Ovary (tissue), 9 donors: ENCODE measurements around the gene RGS7. TPM values are rescaled to one million over a fixed set of nuclear protein-coding genes. Genes with fewer than 3 reads are reported as not detected.
"Not testable (repeated sequence)": the region's sequence is repeated elsewhere in the genome, so short reads cannot be mapped to it uniquely, and the experiment has no call there.

Experiments
- DNase-seq, 5 donors: peaks; one replicate each; pipeline ENCODE4 v3.0.0-alpha.2; 2019 to 2020
- H3K27ac ChIP-seq, 2 donors: fragments of 200-600 bp; one replicate each; pipeline versions ENCODE4 v1.5.1 to v1.8.0; 2019 to 2022
- H3K27me3 ChIP-seq: fragments of 200-600 bp; one replicate; pipeline ENCODE4 v1.8.0; 2022
- H3K36me3 ChIP-seq: fragments of 200-600 bp; sonication (generic); one replicate; pipeline ENCODE4 v1.5.1; 2019
- H3K4me1 ChIP-seq: one replicate; pipeline ENCODE4 v1.8.1; 2013; ENCODE audit warnings: mild to moderate bottlenecking, moderate library complexity; ENCODE audit not compliant: insufficient read depth
- H3K4me3 ChIP-seq: fragments of 200-600 bp; sonication (generic); one replicate; pipeline ENCODE4 v1.5.1; 2017
- H3K9me3 ChIP-seq, 2 donors: fragments of 200-600 bp in 1 of 2; sonication (generic) in 1 of 2; one replicate each; pipeline versions ENCODE4 v1.5.1 to v1.8.1; 2013 to 2019; ENCODE audit warnings: mild to moderate bottlenecking in 1 of 2, moderate library complexity in 1 of 2
- EP300 ChIP-seq: sonication (generic); formaldehyde crosslinking; IDR thresholded peaks from one replicate; pipeline ENCODE4 v1.6.1; 2017; ENCODE audit warnings: antibody characterized with exemption
- POLR2A ChIP-seq: fragments of 450-650 bp; IDR thresholded peaks from one replicate; pipeline ENCODE4 v1.6.1; 2017; ENCODE audit warnings: antibody characterized with exemption, mild to moderate bottlenecking, moderate library complexity
- WGBS, 3 donors: extraction: QIAGEN DNeasy Blood & Tissue Kit in 1 of 3; methylation state at CpG; one replicate each; pipeline versions ENCODE4 v1.1.5 to v1.1.7; 2013 to 2017; 5-methylcytosine and 5-hydroxymethylcytosine counted together
- intact Hi-C, 4 donors: fragments of 100-400 bp; cut with DNase I; formaldehyde crosslinking; loops; one replicate each; pipeline versions ENCODE4 v1.11.0 to v1.15.1; 2022 to 2023
- polyA plus RNA-seq, 2 donors: library from polyadenylated mRNA; stranded (reverse); fragments of 200-250 nt in 1 of 2; fragments of 350-450 nt in 1 of 2; fragmentation: Illumina TruSeq in 1 of 2; extraction: RNeasy Lipid Tissue Mini Kit (QIAGEN cat#74804) in 1 of 2; gene quantifications; one replicate each; pipeline ENCODE4 v1.2.3, GENCODE V29; 2013 to 2014
- total RNA-seq, 7 donors: library from RNA; depleted of rRNA in 2 of 7; stranded (reverse); fragments of >200 nt in 2 of 7; fragmentation: NEBNext Ultra II Directional in 3 of 7; extraction: Animal tissue kit (Norgen Biotek cat#: 25700) in 3 of 7; gene quantifications; one replicate each; pipeline versions ENCODE4 v1.1.0 to v1.2.4, GENCODE V29; 2016 to 2023
- TF ChIP-seq, protein P1 (sequence below), 3 donors: fragments of 450-650 bp in 2 of 3; fragments of 200-600 bp in 1 of 3; IDR thresholded peaks; one replicate each; pipeline versions ENCODE4 v1.5.1 to v1.8.0; 2016 to 2022; ENCODE audit warnings: antibody characterized with exemption in 3 of 3, mild to moderate bottlenecking in 1 of 3
- donor health status: DM: no; HTN: no; CAD: no; lungs with moderate emphysema.
- donor health status: DM: no; HTN: no; CAD: no.
- donor health status: Bipolar disorder and iron deficiency.
- donor health status: DM: yes; HTN: yes; CAD: no.
- donor health status: DM: no; HTN: no; CAD: no.
- donor health status: DM: yes; HTN: yes; CAD: no.

RGS7 gene
- total and polyA plus RNA-seq, 9 donors = 0.10 to 1.00 (median 0.37) TPM; not detected in 1

DNA sequence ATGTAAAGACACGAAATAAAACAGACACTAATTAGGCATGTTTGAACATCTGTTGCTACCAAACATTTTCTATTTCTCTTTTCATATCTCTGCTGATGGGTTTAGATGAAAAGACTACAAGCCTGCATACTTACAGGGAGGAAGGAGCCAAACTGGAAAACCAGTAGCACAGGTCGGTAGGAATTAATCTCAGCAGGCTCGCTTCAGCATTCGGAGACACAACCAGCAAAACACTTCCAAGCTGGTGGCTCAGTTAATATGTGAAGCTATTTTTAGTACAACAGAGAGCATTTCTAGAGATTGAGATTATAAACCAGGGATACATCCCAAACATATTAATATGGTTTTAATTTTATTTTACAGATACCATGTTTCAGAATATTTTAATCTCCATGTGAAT lies 444.2 kb downstream of the RGS7 start:
- H3K4me1 ChIP-seq = no peaks in the 10 kb centered on the region
- intact Hi-C loops = no loop called here

DNA sequence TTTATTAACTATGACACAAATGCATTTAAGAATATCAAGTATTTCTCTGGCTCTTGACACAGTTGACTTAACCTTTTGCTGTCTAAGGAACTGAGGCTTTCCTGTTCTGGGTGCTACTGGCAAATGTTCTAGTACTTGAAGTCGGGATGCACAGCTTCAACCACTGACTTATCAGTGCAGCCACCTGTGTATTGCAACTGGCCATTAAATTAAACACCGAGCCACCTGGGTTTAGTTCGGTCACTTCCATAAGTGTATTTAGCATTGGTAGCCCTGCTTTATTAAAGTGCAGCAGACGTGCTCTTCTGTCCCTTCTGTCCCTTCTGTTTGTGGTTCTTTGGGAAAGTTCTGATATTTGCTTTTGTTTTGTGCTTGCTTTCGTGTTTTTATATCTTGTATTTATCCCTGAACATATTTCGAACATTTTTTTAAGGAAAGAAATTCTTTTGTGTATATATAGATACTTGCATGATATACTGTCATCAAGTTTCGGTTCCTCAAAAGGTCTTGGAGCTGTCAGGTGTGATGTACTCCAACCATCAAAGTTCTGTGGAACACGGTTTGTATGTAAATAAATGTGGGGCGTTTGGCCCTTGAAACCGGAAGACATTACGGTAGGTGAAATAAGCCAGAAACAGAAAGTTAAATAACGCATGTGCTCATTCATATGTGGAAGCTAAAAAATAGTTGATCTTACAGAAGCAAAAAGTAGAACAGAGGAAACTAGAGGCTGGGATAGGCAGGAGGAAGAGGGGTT lies 447.1 kb downstream of the RGS7 start:
- TF ChIP-seq, protein P1, sequence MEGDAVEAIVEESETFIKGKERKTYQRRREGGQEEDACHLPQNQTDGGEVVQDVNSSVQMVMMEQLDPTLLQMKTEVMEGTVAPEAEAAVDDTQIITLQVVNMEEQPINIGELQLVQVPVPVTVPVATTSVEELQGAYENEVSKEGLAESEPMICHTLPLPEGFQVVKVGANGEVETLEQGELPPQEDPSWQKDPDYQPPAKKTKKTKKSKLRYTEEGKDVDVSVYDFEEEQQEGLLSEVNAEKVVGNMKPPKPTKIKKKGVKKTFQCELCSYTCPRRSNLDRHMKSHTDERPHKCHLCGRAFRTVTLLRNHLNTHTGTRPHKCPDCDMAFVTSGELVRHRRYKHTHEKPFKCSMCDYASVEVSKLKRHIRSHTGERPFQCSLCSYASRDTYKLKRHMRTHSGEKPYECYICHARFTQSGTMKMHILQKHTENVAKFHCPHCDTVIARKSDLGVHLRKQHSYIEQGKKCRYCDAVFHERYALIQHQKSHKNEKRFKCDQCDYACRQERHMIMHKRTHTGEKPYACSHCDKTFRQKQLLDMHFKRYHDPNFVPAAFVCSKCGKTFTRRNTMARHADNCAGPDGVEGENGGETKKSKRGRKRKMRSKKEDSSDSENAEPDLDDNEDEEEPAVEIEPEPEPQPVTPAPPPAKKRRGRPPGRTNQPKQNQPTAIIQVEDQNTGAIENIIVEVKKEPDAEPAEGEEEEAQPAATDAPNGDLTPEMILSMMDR (IDR thresholded peaks at IDR 0.05) = no peak
- no peak for TF ChIP-seq EP300
- TF ChIP-seq POLR2A = no peak
- Histone ChIP-seq H3K27me3 (no peaks in the 10 kb centered on the region), H3K4me1 (no peaks in the 10 kb centered on the region), H3K4me3 (no peak overlapping the region), H3K27ac (no peak overlapping the region), H3K9me3 (no peaks in the 10 kb centered on the region), H3K36me3 (no peaks in the 10 kb centered on the region)
- intact Hi-C loops = no loop called here
- no peak for DNase-seq
- 89 to 91% (median 90%) methylated on average over 12 of the region's 12 CpGs for WGBS, 3 donors

More for the DNA sequence above, 444.2 kb downstream of the RGS7 start:
- TF ChIP-seq POLR2A = no peak
- no peak for TF ChIP-seq EP300
- TF ChIP-seq, protein P1 (IDR thresholded peaks at IDR 0.05) = no peak
- 12 to 29% (median 13%) methylated on average over 4 of the region's 4 CpGs for WGBS, 3 donors
- no peaks in the 10 kb centered on the region for H3K9me3 ChIP-seq
- H3K27ac ChIP-seq = no peak overlapping the region
- DNase-seq = no peak
- H3K27me3 ChIP-seq = no peaks in the 10 kb centered on the region
- H3K36me3 ChIP-seq = no peaks in the 10 kb centered on the region
- no peak overlapping the region for H3K4me3 ChIP-seq

DNA sequence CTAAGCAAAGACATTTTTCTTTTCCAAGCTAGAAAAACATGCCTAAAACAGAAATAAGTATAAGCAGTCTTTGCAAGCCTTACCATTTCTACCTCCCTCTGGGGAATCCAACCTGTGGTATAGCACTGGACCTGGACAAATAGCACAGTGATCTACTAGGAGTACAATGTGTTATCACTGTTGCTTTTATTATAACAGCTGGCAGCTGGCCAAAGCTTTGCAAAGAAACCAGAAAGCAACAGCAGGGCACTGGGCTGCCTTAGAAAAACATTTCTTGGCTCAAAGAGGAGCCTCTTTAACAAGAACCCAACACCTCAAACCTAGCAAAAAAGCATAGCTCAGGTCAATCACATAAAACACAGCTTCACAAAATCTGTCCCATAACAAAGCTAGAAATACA lies 450.5 kb downstream of the RGS7 start:
- Histone ChIP-seq H3K36me3 (no peaks in the 10 kb centered on the region), H3K27me3 (no peaks in the 10 kb centered on the region), H3K9me3 (no peaks in the 10 kb centered on the region), H3K4me1 (no peaks in the 10 kb centered on the region), H3K4me3 (no peak overlapping the region), H3K27ac (no peak overlapping the region)
- TF ChIP-seq POLR2A (no peak), EP300 (no peak)
- TF ChIP-seq, protein P1 (IDR thresholded peaks at IDR 0.05) = no peak
- DNase-seq = no peak
- intact Hi-C loops = no loop called here

DNA sequence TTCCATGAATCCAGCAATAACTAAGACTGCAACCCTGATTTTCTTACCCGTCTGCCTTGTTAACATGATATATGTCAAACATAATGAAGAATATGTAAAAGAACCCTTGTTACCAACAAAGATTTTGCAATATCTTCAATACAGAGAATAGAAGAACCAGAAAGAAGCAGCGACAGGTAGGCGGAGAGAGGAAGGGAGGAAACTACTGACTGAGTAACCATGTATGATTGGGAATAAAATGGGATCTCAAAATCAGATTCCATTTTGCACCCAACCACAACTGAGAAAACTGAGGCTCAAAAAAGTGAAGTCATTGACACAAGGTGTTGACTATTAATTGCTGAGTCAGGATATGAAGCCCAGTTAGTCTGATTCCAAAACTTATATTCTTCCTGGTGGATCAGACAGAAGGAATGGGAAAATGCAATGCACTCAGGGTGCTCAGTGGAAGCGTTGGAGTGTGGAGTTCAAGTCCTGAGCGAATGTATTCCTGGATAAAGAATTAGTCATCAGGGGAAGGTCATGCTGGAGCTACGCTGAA lies 451.7 kb downstream of the RGS7 start:
- no peak for TF ChIP-seq EP300
- no peak for TF ChIP-seq POLR2A
- TF ChIP-seq, protein P1 (IDR thresholded peaks at IDR 0.05) = no peak
- H3K9me3 ChIP-seq = no peaks in the 10 kb centered on the region
- DNase-seq = no peak
- H3K36me3 ChIP-seq = no peaks in the 10 kb centered on the region
- H3K27me3 ChIP-seq = no peaks in the 10 kb centered on the region
- H3K4me3 ChIP-seq = no peak overlapping the region
- H3K4me1 ChIP-seq = no peaks in the 10 kb centered on the region
- H3K27ac ChIP-seq = no peak overlapping the region
- 90 to 91% (median 90%) methylated on average over 6 of the region's 6 CpGs for WGBS, 3 donors
- intact Hi-C loops = no loop called here

DNA sequence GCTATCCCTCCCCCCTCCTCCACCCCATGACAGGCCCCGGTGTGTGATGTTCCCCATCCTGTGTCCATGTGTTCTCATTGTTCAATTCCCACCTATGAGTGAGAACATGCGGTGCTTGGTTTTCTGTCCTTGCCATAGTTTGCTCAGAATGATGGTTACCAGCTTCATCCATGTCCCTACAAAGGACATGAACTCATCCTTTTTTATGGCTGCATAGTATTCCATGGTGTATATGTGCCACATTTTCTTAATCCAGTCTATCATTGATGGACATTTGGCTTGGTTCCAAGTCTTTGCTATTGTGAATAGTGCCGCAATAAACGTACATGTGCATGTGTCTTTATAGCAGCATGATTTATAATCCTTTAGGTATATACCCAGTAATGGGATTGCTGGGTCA lies 461.6 kb downstream of the RGS7 start:
- H3K36me3 ChIP-seq, H3K9me3 ChIP-seq, H3K4me3 ChIP-seq, H3K27me3 ChIP-seq, intact Hi-C loops, H3K27ac ChIP-seq, H3K4me1 ChIP-seq, DNase-seq: not testable (repeated sequence)
- 83 to 97% (median 92%) methylated on average over 4 of the region's 4 CpGs for WGBS, 3 donors
